Non-pigmented ciliary epithelial cell (primary cell): Measurements from ENCODE around the gene METTL24.
"Not testable (repeated sequence)": the region's sequence is repeated elsewhere in the genome, so short reads cannot be mapped to it uniquely, and the experiment has no call there.

Source experiments
- DNase-seq: peaks from one replicate; pipeline ENCODE4 v3.0.0-alpha.2; 2010; ENCODE audit warnings: low read depth

The METTL24 gene

GRCh38 chr6:110360676-110361075, 2.5 kb upstream of the METTL24 start:
- DNase-seq, result no peak

GRCh38 chr6:110359556-110359955, 1.4 kb upstream of the METTL24 start:
- no peak for DNase-seq

DNA sequence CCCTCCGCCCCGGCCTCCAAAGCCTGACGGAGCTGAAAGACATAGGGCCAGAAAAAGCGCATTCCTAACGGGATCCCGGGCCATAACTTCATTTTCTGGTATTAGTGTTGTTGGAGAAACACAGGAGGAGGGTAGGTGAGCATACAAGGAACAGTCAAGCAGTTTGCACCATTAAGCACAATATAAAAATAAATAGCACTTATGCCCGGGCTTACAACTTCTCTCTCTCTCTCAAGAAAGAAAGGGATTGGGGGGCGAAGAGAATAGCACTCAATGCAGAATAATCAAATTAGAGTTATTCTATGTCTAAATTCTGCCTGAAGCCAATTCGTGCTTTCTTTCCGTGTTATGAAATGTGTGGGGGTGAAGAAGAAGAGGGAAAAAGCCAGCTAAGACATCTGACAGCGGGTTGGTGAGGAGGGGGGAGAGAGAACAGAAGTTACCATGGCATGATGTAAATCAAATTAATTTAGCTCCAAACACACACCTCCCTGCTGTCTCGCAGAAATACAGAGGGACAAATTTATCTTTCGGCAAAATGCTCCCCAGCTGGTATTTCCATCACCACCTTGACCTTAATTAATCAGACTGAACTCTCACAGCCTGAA, 508 bp upstream of the METTL24 start:
- DNase-seq, result no peak

DNA sequence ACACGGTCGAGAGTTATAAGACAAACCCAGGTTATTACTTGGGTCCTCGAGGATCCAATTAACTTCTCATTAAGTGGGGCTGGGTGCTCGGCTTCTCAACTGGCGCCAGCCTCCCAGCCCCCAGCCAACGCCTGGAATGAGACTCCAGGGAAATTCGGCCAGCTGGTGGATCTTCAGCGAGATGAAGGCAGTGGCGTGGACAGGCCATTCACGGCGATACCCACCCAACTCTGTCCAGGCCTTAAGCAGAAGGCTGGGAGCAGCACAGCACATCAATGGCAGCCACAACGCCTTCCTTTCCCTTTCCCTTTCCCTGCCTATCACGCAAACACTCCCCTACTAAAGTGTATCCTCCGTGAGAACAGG, 868 bp downstream of the METTL24 start:
- no peak for DNase-seq

GRCh38 chr6:110356778-110357177, 1.4 kb downstream of the METTL24 start:
- DNase-seq, result no peak

GRCh38 chr6:110355727-110356126, 2.4 kb downstream of the METTL24 start:
- no peak for DNase-seq

GRCh38 chr6:110355022-110355421, 3.1 kb downstream of the METTL24 start:
- no peak for DNase-seq

DNA sequence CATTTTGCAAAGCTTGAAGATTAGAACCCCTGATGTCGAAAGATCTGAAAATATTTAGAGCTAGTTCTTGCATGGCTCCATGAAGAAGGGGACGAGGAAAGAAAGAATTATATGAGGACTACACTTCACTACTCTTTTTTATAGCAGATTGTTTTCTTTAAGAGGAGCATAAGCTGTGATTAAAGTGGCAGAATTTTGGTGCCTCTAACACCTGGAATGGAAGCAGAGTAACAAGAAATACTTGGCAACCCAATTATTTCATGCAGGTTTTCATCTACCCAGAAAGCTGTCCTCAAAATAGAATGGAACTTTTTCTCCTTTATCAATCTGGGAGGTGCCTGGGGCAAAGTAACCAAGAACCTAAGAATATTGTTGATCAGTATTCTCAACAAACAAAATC, 4.0 kb downstream of the METTL24 start:
- no peak for DNase-seq

DNA sequence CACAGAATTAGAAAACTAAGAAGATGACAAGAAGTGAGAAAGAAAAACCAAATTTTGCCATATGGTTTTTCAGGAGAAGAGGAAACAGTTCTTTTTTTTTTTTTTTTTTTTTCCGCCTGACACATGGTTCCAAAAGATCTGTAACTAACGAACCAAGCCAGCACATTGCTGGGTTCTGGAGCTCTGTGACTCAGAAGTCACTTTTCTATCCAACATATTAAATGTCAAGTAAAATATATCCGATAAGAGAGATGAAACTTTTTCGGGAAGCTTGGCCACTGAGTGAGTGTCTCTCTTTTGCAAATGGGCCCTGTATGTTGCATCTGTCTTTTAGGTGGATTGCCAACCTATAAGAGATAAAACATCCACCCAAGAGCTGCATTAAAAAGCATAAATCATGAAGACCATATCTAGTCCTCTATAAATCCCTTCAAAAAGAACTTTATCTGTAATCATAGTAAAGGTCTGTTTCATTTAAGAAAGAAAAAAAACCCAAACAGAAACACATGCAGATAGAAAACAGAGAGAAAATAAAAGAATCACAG, 4.6 kb downstream of the METTL24 start:
- DNase-seq, result no peak

GRCh38 chr6:110352563-110353262, 5.4 kb downstream of the METTL24 start:
- peak; percentile 37 for DNase-seq

GRCh38 chr6:110351986-110352385, 6.2 kb downstream of the METTL24 start:
- no peak for DNase-seq

- no peak for DNase-seq
Observed at GRCh38 chr6:110351546-110351945, 6.6 kb downstream of the METTL24 start.

DNA sequence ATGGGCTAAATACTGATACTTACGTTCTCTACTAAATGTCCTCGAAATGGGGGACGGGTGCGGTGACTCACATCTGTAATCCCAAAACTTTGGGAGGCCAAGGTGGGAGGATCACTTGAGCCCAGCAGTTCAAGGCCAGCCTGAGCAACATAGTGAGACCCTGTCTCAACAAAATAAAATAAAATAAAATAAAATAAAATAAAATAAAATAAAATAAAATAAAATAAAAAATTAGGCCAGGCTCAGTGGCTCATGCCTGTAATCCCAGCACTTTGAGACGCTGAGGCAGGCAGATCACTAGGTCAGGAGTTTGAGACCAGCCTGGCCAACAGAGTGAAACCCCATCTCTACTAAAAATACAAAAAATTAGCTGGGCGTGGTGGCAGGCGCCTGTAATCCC, 7.6 kb downstream of the METTL24 start:
- not testable (repeated sequence) for DNase-seq

GRCh38 chr6:110348961-110349690, 9.0 kb downstream of the METTL24 start:
- DNase-seq, result no peak

DNA sequence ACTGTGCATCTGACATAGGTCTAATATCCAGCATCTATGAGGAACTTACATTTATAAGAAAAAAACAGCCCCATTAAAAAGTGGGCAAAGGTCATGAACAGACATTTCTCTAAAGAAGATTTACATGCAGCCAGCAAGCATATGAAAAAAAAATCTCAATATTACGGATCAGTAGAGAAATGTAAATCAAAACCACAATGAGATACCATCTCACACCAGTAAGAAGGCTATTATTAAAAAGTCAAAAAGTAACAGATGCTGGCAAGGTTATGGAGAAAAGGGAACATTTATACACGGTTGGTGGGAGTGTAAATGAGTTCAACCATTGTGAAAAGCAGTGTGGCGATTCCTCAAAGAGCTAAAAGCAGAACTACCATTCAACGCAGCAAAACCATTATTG, 13.1 kb downstream of the METTL24 start:
- no peak for DNase-seq

- DNase-seq, result no peak
Observed at GRCh38 chr6:110342759-110343158, 15.4 kb downstream of the METTL24 start.

DNA sequence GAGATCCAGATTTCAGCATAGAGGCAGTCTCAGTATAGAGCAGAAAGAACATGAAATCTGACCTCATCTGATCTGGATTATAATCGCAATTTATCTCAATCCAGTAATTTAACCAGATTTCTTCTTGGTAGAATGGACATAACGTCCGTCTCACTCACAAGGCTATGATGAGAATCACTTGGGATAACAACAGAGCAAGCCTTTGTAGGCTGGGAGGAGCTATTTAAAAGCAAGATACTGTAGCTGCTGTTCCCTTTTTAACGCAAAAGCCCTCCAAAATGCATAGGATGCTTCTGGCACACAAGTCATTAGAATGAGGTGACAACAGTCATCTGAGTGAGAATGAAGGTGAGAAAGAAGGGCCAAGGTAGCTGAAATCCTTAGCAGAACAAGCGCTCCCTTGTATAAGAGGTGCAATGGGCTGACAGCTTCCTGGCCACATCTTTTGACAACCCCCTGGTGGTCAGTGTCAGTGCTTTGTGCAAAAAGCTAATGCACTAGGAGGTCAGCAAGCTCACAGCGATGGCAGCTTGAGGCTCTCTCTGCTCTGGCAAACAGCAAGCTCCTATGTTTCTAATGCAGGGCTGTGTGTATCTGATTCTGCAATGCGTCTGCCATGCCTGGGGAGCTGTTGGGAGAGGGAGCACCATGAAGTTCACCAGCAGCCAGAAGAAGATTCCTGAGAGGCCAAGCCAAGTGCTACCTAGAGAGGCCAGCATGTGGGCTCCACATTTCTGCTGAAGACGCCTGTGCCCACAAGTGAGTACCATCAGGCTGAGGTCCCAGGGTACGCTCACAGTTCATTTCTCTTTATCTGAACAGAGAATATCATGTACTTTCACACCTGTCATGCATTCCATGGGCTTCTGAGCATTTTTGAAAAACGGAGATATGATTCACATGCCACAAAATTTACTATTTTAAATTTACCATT, 16.2 kb downstream of the METTL24 start:
- no peak for DNase-seq

- no peak for DNase-seq
Observed at GRCh38 chr6:110341067-110341466, 17.1 kb downstream of the METTL24 start.

GRCh38 chr6:110340392-110340965, 17.7 kb downstream of the METTL24 start:
- DNase-seq, result no peak

GRCh38 chr6:110338820-110339470, 19.2 kb downstream of the METTL24 start:
- no peak for DNase-seq

DNA sequence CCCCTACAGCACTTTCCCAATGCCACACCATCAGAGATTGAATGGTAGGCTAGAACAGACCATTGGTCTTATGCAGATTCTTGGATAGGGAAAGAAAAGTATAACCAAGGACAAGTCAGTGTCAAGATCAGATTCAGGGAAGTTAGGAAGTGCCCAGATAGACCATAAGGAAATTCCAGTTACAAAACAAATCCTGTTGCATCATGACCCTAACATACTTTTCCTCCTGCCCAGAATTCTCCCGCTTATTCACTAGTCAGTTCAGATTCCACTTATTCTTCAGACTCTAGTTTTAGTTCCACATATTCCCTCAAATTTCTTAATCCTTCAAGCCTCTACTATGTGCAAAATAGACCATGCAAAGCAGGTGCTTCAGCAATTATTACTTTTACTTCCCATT, 20.7 kb downstream of the METTL24 start:
- no peak for DNase-seq
